OCI-LY7 (cell line): ENCODE results near the gene MOBP.

Source experiments
- CTCF ChIP-seq: fragments of 200-600 bp; sonication (generic); conservative IDR thresholded peaks from 2 replicates; pipeline ENCODE4 v1.5.1; 2014; ENCODE audit warnings: mild to moderate bottlenecking, antibody characterized with exemption, low read length, moderate library complexity, mixed read lengths
- EZH2phosphoT487 ChIP-seq: fragments of 200-600 bp; sonication (generic); IDR thresholded peaks from 2 replicates; pipeline ENCODE4 v1.6.1; 2018; ENCODE audit warnings: low read depth, borderline replicate concordance, mild to moderate bottlenecking, mixed run types, antibody characterized with exemption, low read length, moderate library complexity, mixed read lengths

DNA sequence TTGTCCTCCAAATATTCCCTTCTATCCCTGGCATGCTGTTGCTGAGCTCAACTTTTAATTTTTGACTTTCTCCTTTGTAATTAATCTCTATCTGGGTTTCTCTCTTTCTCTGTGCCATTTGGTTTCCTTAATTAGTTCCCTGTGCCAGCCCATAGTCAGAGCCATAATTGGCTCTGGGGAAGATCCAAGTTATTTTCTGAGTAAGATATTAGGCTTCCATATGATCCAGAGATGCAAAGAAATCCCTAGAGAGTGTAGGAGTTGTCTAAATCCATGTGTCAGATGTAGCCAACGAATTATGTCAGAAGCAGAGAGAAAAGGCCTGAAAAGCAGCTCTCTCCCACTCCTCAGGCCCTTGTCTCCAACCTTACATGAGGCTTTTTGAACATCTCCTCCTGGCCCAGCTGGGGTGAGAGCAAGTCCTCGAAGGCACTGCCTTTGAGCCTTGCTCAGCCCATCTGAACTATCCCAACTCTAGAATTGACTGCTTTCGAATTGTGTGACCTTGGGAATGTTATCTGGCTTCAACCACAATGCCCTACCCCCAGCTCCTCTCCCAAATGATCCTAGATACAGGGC, 46.4 kb downstream of the MOBP start:
- TF ChIP-seq CTCF (no peak), EZH2phosphoT487 (no peak)
